OCI-LY3 (cell line): ENCODE data around the gene SGPP2.

Source experiments
- CTCF ChIP-seq: fragments of 200-600, 300-600 bp; sonication (generic); IDR thresholded peaks from 2 replicates; pipeline ENCODE4 v1.5.1; 2014; ENCODE audit warnings: antibody characterized with exemption, low read length, low read depth
- EZH2phosphoT487 ChIP-seq: fragments of 200-600 bp; shearing (Covaris generic); IDR thresholded peaks from 2 replicates; pipeline ENCODE4 v1.6.1; 2018; ENCODE audit warnings: antibody characterized with exemption, mixed run types, low read depth

GRCh38 chr2:222424729-222425671 lies 657 bp downstream of the SGPP2 start:
- TF ChIP-seq EZH2phosphoT487: no peak
- no peak for TF ChIP-seq CTCF
